Measurements from ENCODE around the gene IPO9. TPM values are rescaled to one million over a fixed set of nuclear protein-coding genes. Genes with fewer than 3 reads are reported as not detected.

IPO9 gene
- total and polyA plus RNA-seq, 2 of the 4 experiments (the other 2 are of a cell fraction): 14.0 to 23.4 TPM

GRCh38 chr1:201916649-201917249 lies 87.8 kb downstream of the IPO9 start:
- H2AFZ ChIP-seq (replicated peaks; ENCODE audit: low read length, poor library complexity): peak overlapping the region; percentile 71
- ATAC-seq (ENCODE audit: low read depth): peak; percentile 73
- CTCF ChIA-PET: interaction anchor here (0.9 kb wide), 1 partner anchor 21 kb away, joined by 3 read pairs; no protein-coding TSS in a partner anchor
- TF ChIP-seq BHLHE40 (IDR thresholded peaks at IDR 0.05; ENCODE audit: low read depth, low read length) (peak; percentile 52), USF2 (IDR thresholded peaks at IDR 0.05; ENCODE audit: low read depth, low read length) (no peak), RFX5 (IDR thresholded peaks at IDR 0.05; ENCODE audit: low read depth, low read length) (no peak), CHD1 (IDR thresholded peaks at IDR 0.05; ENCODE audit: low read depth, low read length) (no peak), MAZ (IDR thresholded peaks at IDR 0.05; ENCODE audit: borderline replicate concordance, low read depth, low read length) (peak; percentile 54; the same call in 1 of the 2 replicates), FOS (IDR thresholded peaks at IDR 0.05; ENCODE audit: low read depth, low read length) (peak; percentile 84), POLR2A (IDR thresholded peaks at IDR 0.05; ENCODE audit: low read depth, low read length) (no peak), RAD21 (IDR thresholded peaks at IDR 0.05; ENCODE audit: low read length) (no peak; the same call in 1 of the 2 replicates), CTCF (conservative IDR thresholded peaks at IDR 0.05; ENCODE audit: low read depth, low read length) (no peak), CEBPB (IDR thresholded peaks at IDR 0.05; ENCODE audit: low read depth, low read length) (peak; percentile 97), MAFK (IDR thresholded peaks at IDR 0.05; ENCODE audit: low read depth, low read length) (no peak), ELK1 (IDR thresholded peaks at IDR 0.05; ENCODE audit: borderline replicate concordance, low read depth, low read length) (no peak), SMC3 (IDR thresholded peaks at IDR 0.05; ENCODE audit: low read depth, low read length) (no peak), RCOR1 (IDR thresholded peaks at IDR 0.05; ENCODE audit: insufficient replicate concordance, low read length) (peak; percentile 18), NFE2L2 (IDR thresholded peaks at IDR 0.05; ENCODE audit: low read depth, low read length) (0 out of 2 replicates have a peak, but pooled peaks have one; percentile 2)

More at GRCh38 chr1:201916649-201917249, 87.8 kb downstream of the IPO9 start:
- Histone ChIP-seq H3K27ac (ENCODE audit: insufficient read depth, low read length) (peak overlapping the region; percentile 87), H3K79me1 (ENCODE audit: low read depth in 1 of 2, low read length in 2 of 2) (peaks cover 48 to 76% of the 10 kb centered on the region in 2 experiments), H3K14ac (replicated peaks; ENCODE audit: low read depth, low read length) (peak overlapping the region; percentile 97), H3K9me3 (ENCODE audit: control insufficient read depth, insufficient read depth, low read length) (no peaks in the 10 kb centered on the region), H2AK5ac (ENCODE audit: low read depth, low read length) (peak overlapping the region; percentile 99), H3K4me1 (ENCODE audit: control insufficient read depth, insufficient read depth, low read length) (peaks cover 43% of the 10 kb centered on the region), H2BK5ac (ENCODE audit: low read depth, low read length, poor library complexity, severe bottlenecking) (peak overlapping the region; percentile 89), H4K5ac (ENCODE audit: low read depth, low read length) (peak overlapping the region; percentile 49), H4K8ac (ENCODE audit: low read depth in 2 of 2, low read length in 2 of 2) (peak overlapping the region; percentile 80 to 95), H2BK15ac (ENCODE audit: low read depth, low read length) (peak overlapping the region; percentile 94), H3K9ac (ENCODE audit: low read depth, low read length) (peak overlapping the region; percentile 25), H3K23ac (ENCODE audit: low read depth, low read length) (peak overlapping the region; percentile 98), H4K91ac (ENCODE audit: insufficient read depth, low read depth, low read length) (peak overlapping the region; percentile 99), H3K4ac (ENCODE audit: low read depth, low read length) (peak overlapping the region; percentile 98), H3K36me3 (ENCODE audit: control insufficient read depth, insufficient read depth, low read length) (peaks cover 15% of the 10 kb centered on the region), H3K4me2 (ENCODE audit: low read depth, low read length) (peak overlapping the region; percentile 60), H3K9me1 (ENCODE audit: insufficient read depth, low read length) (peaks cover 50% of the 10 kb centered on the region), H4K20me1 (ENCODE audit: insufficient read depth, low read length) (peaks cover 5% of the 10 kb centered on the region; the same call in 1 of the 2 replicates), H2BK20ac (ENCODE audit: low read depth, low read length) (peak overlapping the region; percentile 96), H3K18ac (ENCODE audit: low read depth, low read length) (peak overlapping the region; percentile 81), H3K56ac (ENCODE audit: extremely low read depth, insufficient read depth, low read length) (peak overlapping the region; percentile 90), H3K27me3 (ENCODE audit: control insufficient read depth, insufficient read depth, low read length) (no peaks in the 10 kb centered on the region), H3K4me3 (ENCODE audit: insufficient read depth, low read depth, low read length) (no peak overlapping the region), H2BK120ac (ENCODE audit: low read depth, low read length) (peak overlapping the region; percentile 98), H2AK9ac (replicated peaks; ENCODE audit: low read depth, low read length, poor library complexity) (peak overlapping the region; percentile 85)
- in situ Hi-C loops (cut with MboI; ENCODE audit: low sequenced_read_pairs): no loop called here
- WGBS, 2 experiments (ENCODE audit: extremely low coverage in 2 of 2, insufficient read length in 1 of 2): 0% methylated on average over 3 of the region's 11 CpGs; no CpG with 5 or more reads in 1 of the 2 experiments
- dilution Hi-C loops (cut with HindIII; ENCODE audit: low sequenced_read_pairs, unreplicated experiment): no loop called here
- intact Hi-C loops (cut with micrococcal nuclease): loop anchor here (2.0 kb wide), 2 partner anchors 20 to 30 kb away; partner anchors contain the start of gene LMOD1
- BruUV-seq (replicated peaks): no TSS peak
- POLR2A ChIA-PET (ENCODE audit: unreplicated experiment): interaction anchor here (1.3 to 1.5 kb wide), 2 partner anchors 12 to 30 kb away, joined by 5 to 8 read pairs; partner anchors contain the start of gene LMOD1
- DNase-seq: peak; percentile 94
